ENCODE data around the gene ACTR3. TPM values are rescaled to one million over a fixed set of nuclear protein-coding genes. Genes with fewer than 3 reads are reported as not detected.

The ACTR3 gene
- total RNA-seq, 4 donors from 2014 or later, result 83.9 to 126 (median 102) TPM

GRCh38 chr2:113980946-113981345, 91.1 kb downstream of the ACTR3 start:
- Histone ChIP-seq H3K27ac (no peak overlapping the region), H3K9me3 (no peaks in the 10 kb centered on the region), H3K27me3 (no peaks in the 10 kb centered on the region), H3K4me3 (replicated peaks in 1 of 3) (no peak overlapping the region), H3K36me3 (no peaks in the 10 kb centered on the region), H3K4me1 (peaks cover 0 to 13% of the 10 kb centered on the region in 2 donors)
- DNase-seq, result no peak
- intact Hi-C loops (cut with DNase I), result no loop called here
- WGBS, 2 donors, result 66 to 91% methylated on average over 4 of the region's 4 CpGs
- no peak for TF ChIP-seq POLR2A (IDR thresholded peaks at IDR 0.05)
- no peak for TF ChIP-seq CTCF (IDR thresholded peaks at IDR 0.05)

- H3K4me3 ChIP-seq (replicated peaks in 1 of 3), result no peak overlapping the region
- no peaks in the 10 kb centered on the region for H3K9me3 ChIP-seq
- intact Hi-C loops (cut with DNase I), result no loop called here
- WGBS, 2 donors, result 93% methylated on average over 8 of the region's 8 CpGs
- no peak for DNase-seq
- no peaks in the 10 kb centered on the region for H3K27me3 ChIP-seq
- no peaks in the 10 kb centered on the region for H3K36me3 ChIP-seq
- H3K27ac ChIP-seq, result no peak overlapping the region
- TF ChIP-seq CTCF (IDR thresholded peaks at IDR 0.05) (no peak), POLR2A (IDR thresholded peaks at IDR 0.05) (no peak)
- H3K4me1 ChIP-seq, result peaks cover 0 to 13% of the 10 kb centered on the region in 2 donors
These were observed 91.7 kb downstream of the ACTR3 start for GRCh38 chr2:113981404-113982134.

- Histone ChIP-seq H3K4me1 (no peaks in the 10 kb centered on the region), H3K4me3 (replicated peaks in 1 of 3) (no peak overlapping the region), H3K27me3 (no peaks in the 10 kb centered on the region), H3K27ac (no peak overlapping the region), H3K9me3 (no peaks in the 10 kb centered on the region), H3K36me3 (no peaks in the 10 kb centered on the region)
- WGBS, 2 donors, result 84 to 91% methylated on average over 7 of the region's 7 CpGs
- DNase-seq, result no peak
- intact Hi-C loops (cut with DNase I), result no loop called here
- no peak for TF ChIP-seq POLR2A (IDR thresholded peaks at IDR 0.05)
These were observed 95.9 kb downstream of the ACTR3 start for GRCh38 chr2:113985554-113986397.

GRCh38 chr2:113986762-113987290, 96.9 kb downstream of the ACTR3 start:
- H3K27ac ChIP-seq, result no peak overlapping the region
- H3K4me1 ChIP-seq, result no peaks in the 10 kb centered on the region
- no peak for TF ChIP-seq CTCF (IDR thresholded peaks at IDR 0.05)
- no peak for TF ChIP-seq POLR2A (IDR thresholded peaks at IDR 0.05)
- DNase-seq, result no peak
- no peak overlapping the region for H3K4me3 ChIP-seq (replicated peaks in 1 of 3)
- no peaks in the 10 kb centered on the region for H3K36me3 ChIP-seq
- intact Hi-C loops (cut with DNase I), result no loop called here
- 72 to 83% methylated on average over 4 of the region's 4 CpGs for WGBS, 2 donors
- no peaks in the 10 kb centered on the region for H3K9me3 ChIP-seq
- no peaks in the 10 kb centered on the region for H3K27me3 ChIP-seq

- 70 to 87% methylated on average over 1 of the region's 1 CpG for WGBS, 2 donors
- no peak for TF ChIP-seq POLR2A (IDR thresholded peaks at IDR 0.05)
- TF ChIP-seq CTCF (IDR thresholded peaks at IDR 0.05), result no peak
- Histone ChIP-seq H3K4me3 (replicated peaks in 1 of 3) (no peak overlapping the region), H3K9me3 (no peaks in the 10 kb centered on the region), H3K36me3 (no peaks in the 10 kb centered on the region), H3K27ac (no peak overlapping the region), H3K4me1 (no peaks in the 10 kb centered on the region), H3K27me3 (no peaks in the 10 kb centered on the region)
- intact Hi-C loops (cut with DNase I), result no loop called here
- DNase-seq, result no peak
These were observed 102.2 kb downstream of the ACTR3 start for GRCh38 chr2:113992090-113992489.

All from thyroid gland (tissue), 4 donors.